Amniotic epithelial cell (primary cell): ENCODE results near the gene TYMP.

ENCODE experiments used
- DNase-seq: peaks from one replicate; pipeline ENCODE4 v3.0.0-alpha.2; 2010; ENCODE audit warnings: low read depth

TYMP gene, protein sequence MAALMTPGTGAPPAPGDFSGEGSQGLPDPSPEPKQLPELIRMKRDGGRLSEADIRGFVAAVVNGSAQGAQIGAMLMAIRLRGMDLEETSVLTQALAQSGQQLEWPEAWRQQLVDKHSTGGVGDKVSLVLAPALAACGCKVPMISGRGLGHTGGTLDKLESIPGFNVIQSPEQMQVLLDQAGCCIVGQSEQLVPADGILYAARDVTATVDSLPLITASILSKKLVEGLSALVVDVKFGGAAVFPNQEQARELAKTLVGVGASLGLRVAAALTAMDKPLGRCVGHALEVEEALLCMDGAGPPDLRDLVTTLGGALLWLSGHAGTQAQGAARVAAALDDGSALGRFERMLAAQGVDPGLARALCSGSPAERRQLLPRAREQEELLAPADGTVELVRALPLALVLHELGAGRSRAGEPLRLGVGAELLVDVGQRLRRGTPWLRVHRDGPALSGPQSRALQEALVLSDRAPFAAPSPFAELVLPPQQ

DNA sequence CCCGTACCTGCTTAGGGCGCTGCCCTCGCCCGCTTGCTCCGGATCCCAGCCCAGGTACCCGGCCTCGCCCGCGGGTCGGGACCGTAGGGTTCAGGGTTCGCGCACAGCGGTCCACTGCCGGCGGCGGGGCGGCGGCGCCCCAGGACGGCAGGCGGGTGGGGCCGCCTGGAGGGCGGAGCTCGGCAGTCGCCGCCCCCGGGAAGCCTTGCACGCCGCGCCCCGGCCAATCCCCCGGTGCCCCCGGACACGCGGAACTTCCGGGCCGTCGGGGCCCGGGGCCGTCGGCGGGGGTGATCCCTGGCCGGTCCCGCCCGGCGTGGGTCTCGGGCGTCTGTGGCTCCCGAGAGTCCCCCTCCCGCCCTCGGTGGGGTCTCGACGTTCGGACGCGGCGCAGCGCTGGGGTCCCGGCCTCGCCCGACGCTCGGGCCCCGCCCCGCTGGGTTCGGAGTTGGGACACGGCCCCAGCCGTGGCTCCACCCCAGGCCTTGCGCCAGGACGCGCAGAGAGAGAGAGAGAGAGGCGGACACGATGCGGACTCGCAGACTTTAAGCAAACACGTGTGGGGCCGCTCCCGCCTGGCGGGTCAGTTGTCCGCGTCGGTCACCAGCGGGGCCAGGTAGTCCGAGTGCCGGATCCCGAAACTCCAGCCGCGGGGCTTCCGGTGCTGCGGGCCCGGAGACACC lies at the start of gene TYMP:
TSS of gene TYMP (minus strand) at position 116 of the 683 bp plus-strand sequence. CDS start 303 bp downstream, outside the sequence.
- peak; percentile 89 for DNase-seq

GRCh38 chr22:50578776-50579310 lies 49.0 kb upstream of the TYMP start:
- no peak for DNase-seq

GRCh38 chr22:50577987-50578775 lies 48.4 kb upstream of the TYMP start, which contains the start of gene CPT1B:
Gene CPT1B, minus strand, starts transcription at chr22:50578427. Its CDS starts 512 bp downstream, at chr22:50577915.
- no peak for DNase-seq

DNA sequence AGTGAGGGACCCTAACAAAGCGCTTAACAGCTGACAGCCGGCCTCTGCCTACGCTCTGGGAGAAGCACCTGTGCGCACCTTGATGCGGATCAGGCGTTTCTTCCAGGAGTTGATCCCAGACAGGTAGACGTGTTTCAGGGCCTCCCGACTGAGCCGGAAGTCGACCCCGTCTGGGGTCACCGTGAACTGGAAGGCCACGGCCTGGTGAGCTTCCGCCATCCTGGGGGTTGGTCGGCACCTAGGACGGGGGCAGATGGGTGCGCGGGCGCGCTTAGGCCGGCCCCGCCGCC lies 47.8 kb upstream of the TYMP start:
- DNase-seq: no peak

DNA sequence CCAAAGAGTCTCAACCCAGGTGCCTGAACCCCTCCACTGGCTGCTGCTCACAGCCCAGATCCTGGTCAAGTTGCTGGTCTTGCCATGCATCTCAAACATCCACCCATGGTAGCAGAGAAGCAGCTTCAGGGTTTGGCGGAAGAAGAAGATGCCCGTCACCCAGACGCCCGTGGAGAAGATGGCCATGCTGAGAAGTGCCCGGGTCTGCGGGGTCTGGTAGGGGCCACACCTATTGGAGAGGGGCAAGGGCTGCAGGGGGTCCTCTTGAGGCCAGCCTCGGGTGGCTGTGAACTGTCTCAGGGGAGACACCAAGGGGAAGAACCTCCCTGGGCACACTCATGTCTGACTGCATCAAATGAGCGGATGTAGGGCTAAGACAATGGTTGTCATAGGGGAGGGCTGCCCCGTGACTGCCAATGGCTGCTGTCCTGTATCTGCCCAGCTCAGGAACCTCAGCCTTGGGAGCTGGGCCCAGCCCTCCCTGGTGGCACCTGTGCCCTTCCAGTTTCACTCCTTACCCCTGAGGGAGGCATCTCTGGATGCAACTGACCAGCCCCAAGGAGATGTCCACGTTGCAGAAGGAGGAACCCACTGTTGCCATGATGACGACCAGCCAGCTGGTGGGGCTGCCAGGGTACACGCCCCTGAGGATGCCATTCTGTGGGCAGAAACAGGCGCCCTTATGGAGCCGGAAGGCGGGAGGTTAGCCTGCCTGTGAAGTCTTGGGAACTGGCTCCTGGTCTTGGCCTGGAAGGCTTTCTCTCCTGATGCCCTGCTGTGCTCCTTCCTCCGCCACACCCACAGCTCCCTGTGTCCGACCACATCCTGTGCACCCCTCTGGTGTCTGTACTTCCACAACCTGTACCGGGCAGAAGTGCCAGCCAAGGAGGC lies 47.2 kb upstream of the TYMP start:
- no peak for DNase-seq

DNA sequence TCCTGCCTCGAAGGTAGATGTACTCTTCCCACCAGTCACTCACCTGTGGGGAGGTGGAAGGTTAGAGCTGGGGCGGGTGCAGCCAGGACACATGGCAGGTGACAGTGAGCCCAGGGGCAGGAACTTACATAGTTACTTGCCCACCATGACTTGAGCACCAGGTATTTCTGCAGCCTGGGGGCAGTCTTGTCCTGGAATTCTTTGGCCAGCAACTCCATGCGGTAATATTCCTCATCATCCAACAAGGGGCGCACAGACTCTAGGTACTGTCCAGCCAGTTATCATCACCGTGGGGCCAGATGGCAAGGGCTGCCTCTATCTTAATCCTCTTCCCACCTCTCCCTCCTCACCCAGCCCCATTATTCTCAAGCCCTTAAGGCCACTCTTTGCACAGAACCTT lies 46.3 kb upstream of the TYMP start:
- peak; percentile 68 for DNase-seq

- no peak for DNase-seq
These were observed 45.7 kb upstream of the TYMP start for GRCh38 chr22:50575426-50575941.

- no peak for DNase-seq
These were observed 44.6 kb upstream of the TYMP start for GRCh38 chr22:50574383-50574755.

DNA sequence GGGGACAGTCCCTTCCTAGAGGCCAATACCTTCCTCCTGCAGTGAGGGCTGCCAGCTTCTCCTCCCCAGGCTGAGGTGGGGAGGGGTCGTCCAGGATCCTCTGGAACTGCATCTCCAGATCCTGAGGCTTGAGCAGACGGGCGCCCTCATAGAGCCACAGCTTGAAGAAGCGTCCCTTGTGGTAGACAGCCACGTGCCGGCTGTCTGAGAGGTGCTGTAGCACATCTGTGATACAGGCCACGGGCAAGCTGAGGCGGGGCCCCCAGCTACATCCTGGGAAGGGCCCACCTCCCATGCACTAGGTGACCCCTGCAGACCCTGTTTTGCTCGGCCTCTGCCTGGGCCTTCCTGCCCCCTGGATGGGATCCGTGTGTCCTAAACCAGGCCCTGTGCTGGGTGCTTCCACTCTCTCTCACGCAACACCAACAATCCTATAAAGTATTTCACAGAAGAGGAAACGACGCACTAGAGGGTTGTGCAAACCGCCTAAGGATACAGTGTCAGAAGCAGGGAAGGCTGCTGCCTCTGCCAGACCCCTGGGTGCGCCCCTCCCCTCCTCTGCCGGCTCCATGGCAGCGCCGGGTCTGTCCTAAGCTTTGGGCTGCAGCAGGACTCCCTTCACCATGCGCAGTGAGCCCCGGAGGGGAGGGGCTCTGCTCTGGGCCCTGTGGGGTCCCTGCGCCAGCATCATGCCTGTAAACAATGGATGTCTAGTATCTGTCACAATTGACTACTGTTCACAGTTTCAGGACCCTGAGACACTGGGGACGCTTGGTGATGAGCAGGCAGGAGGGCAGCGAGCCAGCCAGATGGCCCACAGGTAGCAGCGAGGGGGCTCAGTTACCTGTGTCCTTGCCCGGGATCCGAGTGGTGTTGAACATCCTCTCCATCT lies 43.9 kb upstream of the TYMP start:
- no peak for DNase-seq

- DNase-seq: no peak
These were observed 43.2 kb upstream of the TYMP start for GRCh38 chr22:50572965-50573364.

- no peak for DNase-seq
These were observed 41.7 kb upstream of the TYMP start for GRCh38 chr22:50571264-50572175.

DNA sequence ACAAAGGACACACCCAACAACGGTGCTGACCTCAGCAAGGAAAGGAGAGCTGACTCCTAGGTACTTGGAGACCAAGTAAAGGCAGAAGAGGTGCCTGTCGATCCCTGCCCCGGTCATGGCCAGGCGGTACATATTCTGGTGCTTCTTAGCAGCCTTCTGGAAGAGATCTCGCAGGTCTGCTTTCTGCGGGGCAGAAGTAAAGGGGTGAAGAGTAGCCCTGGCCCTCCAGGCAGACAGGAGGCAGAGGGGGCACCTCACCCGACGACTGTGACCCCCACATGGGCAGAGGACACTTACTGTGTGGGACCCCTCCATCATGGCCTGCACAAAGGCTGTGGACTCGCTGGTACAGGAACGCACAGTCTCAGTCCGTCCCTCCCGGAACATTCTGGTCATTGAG lies 41.0 kb upstream of the TYMP start:
- no peak for DNase-seq

GRCh38 chr22:50569896-50570535 lies 40.2 kb upstream of the TYMP start:
- DNase-seq: no peak

DNA sequence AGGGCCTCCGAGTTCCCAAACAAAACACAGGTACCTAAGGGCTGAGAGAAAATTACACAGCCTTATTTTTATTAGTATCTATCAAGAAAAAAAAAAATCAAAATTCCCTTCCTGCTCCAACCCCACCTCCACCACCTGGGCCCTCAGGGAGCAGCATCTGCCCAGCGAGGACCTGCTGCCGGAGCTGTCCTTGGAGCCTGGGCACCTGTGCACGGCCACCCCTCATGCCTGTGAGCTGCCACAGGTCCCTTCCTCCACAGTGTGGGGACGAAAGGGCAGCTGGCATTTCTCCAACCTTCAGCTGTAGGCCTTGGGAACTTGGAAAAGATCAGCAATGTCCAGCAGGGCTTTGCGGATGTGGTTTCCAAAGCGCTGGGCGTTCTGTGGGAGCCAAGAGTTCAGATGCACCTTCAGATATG lies 39.2 kb upstream of the TYMP start:
- no peak for DNase-seq

- DNase-seq: no peak
These were observed 38.8 kb upstream of the TYMP start for GRCh38 chr22:50568626-50569025.

DNA sequence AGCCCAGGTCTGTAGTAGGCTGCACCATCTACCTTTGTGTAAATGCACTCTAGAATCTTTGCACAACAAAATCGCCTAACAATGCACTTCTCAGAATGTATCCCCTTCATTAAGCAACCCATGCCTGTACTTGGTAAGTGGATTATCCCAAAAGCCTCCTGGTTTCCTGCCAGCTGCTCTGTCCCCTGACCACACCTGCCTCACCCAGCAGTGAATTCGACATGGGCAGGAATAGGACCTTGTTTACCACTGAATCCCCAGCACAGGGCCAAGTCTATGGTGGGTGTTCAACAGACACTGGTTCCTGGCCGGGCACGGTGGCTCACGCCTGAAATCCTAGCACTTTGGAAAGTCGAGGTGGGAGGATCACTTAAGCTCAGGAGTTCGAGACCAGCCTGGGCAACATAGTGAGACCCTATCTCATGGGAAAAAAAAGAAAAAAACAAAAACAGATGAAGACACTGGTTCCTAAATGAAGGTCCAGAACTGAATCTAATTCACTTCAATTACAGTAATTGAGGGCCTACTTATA lies 38.0 kb upstream of the TYMP start:
- no peak for DNase-seq

DNA sequence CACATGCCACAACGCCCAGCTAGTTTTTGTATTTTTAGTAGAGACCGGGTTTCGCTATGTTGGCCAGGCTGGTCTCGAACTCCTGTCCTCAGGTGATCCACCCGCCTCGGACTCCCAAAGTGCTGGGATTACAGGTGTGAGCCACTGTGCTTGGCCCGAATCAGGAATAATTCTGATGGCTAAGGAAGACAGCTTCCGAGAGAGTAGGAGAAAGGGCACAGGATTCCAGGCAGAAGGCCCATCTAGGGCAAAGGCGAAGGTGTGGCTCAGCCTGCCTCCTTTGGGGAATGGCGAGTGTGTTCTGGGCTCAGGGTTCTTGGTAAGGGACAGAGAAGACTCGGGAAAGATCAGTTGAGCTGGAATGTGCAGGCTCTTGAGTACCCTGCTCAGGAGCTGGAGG lies 34.5 kb upstream of the TYMP start:
- DNase-seq: no peak
